GM19463 (cell line): Measurements from ENCODE around the gene CNTNAP3.
"Not testable (repeated sequence)": the region's sequence is repeated elsewhere in the genome, so short reads cannot be mapped to it uniquely, and the experiment has no call there.

Experiments
- ATAC-seq: cut with Tn5 transposase; IDR thresholded peaks from one replicate; pipeline ENCODE4 v1.9.1; 2021; ENCODE audit warnings: mild to moderate bottlenecking, moderate library complexity; ENCODE audit not compliant: unreplicated experiment

Gene CNTNAP3

DNA sequence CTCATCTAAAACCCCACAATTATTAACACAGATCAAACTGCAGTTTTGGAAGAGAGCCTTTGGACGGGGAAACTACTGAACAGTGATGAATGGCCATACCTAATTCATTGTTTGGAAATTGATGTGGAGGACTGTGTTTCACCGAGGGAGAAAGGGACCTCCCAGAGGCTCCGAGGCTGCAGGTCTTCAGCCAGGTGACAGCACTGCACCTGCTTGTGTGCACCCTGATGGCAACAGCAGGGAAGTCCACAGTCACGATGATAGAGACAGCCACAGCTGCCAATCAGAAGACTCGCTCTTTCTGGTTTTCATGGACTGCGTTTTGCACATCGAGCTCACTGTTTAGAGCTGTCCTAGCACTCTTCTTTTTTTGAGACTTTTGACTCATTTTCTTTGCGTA lies 214.4 kb downstream of the CNTNAP3 start:
- not testable (repeated sequence) for ATAC-seq

DNA sequence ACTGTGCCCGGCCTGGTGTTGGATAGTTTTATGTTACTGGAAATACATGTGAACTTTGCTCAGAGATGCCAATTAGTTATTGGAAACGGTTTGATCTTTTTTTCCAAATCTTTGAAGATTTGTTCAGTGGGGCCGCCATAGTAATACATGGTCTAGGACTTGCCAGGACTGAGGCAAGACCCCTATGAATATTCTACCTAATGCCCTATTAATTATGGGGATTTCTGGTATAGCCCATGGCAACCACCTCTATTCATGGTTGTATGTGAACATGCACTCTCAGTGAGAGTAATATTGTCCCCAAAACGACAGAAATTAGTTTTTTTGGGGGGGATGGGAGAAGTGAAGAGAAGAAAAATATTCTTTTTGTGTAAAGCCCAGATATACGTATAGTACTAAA lies 220.3 kb downstream of the CNTNAP3 start:
- not testable (repeated sequence) for ATAC-seq

DNA sequence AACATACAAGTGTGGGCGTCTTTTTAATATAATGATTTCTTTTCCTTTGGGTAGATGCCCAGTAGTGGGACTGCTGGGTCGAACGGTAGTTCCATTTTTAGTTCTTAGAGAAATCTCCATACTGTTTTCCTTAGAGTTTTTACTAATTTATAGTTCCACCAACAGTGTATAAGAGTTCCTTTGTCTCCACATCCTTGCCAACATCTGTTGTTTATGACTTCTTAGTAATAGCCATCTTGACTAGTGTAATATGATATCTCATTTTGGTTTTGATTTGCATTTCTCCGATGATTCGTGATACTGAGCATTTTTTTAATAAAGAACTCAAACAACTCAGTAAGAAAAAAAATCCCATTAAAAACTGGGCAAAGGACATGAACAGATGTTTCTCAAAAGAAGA lies 225.0 kb downstream of the CNTNAP3 start:
- ATAC-seq = not testable (repeated sequence)

DNA sequence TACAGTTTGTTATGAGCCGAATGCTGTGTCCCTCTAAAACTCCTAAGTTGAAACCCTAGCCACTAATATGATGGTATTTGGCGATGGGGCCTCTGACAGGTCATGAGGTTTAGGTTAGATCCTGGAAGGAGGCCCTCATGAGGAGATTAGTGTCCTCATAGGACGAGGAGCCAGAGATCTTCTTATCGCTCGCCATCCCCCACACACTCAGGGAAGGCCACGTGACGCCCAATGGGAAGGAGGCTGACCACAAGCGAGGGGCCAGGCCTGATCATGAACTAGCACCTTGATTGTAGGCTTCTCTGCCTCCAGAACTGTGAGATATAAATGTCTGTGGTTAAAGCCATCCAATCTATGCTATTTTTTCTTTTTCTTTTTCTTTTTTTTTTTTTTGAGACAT lies 233.5 kb downstream of the CNTNAP3 start:
- not testable (repeated sequence) for ATAC-seq

DNA sequence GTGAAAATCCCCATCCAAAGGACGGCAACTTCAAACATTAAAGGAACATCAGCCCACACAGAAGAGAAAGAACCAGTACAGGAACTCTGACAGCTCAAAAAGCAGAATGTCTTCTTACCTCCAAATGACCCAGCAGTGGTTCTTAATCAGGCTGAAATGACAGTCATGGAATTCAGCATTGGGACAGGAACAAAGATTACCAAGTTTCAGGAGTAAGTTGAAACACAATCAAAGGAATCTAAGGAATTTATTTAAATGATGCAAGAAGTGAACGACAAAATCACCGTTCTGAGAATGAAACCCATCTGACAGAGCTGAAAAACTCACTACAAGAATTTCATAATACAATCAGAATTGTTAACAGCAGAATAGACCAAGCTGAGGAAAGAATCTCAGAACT lies 241.1 kb downstream of the CNTNAP3 start:
- ATAC-seq = not testable (repeated sequence)

DNA sequence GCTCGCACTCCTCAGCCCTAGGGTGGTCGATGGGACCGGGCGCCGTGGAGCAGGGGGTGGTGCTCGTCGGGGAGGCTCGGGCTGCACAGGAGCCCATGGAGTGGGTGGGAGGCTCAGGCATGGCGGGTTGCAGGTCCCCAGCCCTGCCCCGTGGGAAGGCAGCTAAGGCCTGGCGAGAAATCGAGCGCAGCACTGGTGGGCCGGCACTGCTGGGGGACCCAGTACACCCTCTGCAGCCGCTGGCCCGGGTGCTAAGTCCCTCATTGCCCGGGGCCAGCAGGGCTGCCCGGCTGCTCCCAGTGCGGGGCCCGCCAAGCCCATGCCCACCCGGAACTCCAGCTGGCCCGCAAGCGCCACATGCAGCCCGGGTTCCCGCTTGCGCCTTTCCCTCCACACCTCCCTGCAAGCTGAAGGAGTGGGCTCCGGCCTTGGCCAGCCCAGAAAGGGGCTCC lies 245.6 kb downstream of the CNTNAP3 start:
- ATAC-seq = not testable (repeated sequence)

DNA sequence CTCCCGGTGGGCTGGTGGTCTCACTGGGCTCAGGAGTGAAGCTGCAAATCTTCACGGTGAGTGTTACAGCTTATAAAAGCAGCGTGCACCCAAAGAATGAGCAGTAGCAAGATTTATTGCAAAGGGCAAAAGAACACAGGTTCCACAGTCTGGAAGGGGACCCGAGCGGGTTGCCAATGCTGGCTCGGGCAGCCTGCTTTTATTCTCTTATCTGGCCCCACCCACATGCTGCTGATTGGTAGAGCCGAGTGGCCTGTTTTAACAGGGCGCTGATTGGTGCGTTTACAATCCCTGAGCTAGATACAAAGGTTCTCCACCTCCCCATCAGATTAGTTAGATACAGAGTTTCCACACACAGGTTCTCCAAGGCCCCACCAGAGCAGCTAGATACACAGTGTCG lies 246.2 kb downstream of the CNTNAP3 start:
- not testable (repeated sequence) for ATAC-seq

DNA sequence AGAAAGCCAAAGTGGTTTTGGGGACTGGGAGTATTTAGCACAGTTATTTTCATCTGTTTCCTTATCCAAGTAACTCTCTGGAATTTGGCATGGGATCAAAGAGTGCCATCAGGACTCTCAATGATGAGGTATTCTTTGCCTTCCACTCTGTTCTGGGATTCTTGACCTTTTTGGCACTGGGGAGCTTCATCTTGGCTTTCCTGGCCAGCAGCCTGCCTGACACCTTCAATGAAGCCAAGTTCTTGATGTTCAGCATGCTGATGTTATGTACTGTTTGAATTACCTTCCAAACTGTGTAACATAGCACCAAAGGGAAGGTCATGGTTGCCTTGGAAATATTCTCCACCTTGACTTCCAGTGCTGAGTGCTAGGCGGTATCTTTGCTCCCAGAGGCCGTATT lies 248.8 kb downstream of the CNTNAP3 start:
- not testable (repeated sequence) for ATAC-seq

DNA sequence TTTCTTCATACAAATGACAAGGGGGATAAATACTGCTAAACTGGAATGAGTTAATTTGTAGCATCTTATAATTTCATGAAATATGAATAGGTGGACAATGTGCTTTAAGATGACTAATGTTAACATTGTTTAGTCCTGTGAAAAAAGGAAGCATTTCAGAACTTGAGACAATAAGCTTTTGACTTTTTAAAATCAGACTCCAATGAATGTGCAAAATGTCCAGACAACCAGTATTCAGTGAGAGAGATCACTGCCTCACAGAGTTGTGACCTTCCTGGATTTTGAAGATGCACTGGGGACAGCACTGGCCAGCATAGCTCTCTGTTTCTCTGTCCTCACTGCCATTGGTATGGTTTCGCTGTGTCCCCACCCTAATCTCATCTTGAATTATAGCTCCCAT lies 249.7 kb downstream of the CNTNAP3 start:
- not testable (repeated sequence) for ATAC-seq

DNA sequence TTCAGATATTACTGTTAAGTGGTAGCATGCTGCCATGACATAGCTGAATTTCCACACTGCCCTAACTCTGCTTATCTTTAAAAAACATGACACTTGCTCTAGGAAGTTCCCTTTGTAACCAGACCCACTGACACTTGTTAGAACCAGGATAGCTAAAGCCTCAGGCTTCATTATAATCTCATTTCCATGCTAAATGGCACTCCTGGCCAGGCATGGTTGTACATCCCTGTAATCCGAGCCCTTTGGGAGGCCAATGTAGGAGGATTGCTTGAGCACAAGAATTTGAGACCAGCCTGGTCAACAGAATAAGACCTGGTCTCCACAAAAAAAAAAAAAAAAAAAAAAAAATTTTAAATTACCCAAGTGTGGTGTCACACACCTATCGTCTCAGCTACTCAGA lies 254.1 kb downstream of the CNTNAP3 start:
- not testable (repeated sequence) for ATAC-seq

DNA sequence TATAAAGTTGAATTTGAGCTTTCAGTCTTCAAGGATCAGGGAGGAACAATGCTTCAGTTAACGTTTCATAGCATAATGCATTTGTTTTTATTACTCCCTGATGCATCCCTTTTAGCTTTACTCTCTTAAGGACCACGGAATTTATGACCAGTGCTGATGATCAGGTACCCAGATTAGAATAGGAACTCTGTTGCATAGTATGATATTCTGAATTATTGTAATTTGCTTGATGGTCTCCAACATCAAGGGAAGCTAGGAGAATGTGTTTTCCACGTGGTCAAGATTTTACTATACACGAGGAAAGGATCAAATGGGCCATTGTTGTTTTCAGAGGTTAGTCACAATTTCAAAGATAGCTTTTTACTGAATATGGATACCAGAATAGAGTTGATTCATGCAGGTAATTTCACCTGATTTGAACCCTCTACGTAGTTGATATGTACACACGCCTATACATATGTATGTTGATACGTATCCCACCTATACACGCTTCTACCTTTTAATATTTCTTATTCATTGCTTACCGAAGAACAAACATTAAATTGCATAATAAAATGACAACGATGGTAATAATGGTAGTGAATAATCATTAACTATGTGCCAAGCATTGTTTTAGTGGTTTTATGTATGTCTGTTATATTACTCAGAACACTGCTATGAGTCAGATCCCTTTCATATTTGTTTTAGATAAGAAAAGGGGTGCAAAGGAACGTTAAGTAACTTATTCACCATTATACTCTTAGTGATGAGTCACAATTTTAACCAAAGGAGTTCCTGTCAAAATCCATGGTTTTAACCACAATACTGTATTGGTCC lies 257.6 kb downstream of the CNTNAP3 start:
- peak; percentile 61 for ATAC-seq

DNA sequence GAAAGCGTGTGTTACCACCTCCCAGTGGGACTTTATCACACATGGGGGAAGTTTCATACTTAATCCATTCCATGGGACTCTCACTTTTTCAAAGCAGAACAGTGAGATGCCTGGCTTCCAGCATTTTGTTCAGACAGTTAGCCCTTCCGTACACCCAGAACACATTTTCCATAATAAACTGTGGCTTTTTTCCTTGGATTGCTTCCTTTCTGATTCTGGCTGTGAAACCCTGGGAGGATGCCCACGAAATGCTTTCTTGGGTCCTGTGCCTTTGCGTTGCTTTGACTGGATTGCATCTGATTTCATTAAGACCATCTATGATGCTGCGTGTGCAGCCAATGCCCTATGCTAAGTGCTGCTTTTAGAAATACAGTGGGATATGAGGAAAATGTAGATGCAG lies 259.1 kb downstream of the CNTNAP3 start:
- ATAC-seq = not testable (repeated sequence)

DNA sequence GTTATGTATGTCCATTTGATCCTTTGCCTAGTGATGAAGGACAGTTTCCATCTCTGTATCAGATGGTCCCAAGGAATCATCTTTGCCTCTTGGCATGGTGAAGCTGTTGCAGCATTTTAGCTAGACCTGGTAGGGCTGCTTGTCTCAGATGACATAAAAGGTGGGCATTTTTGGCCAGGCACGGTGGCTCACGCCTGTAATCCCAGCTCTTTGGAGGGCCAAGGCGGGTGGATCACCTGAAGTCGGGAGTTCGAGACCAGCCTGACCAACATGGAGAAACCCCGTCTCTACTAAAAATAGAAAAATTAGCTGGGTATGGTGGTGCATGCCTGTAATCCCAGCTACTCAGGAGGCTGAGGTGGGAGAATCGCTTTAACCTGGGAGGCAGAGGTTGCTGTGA lies 259.8 kb downstream of the CNTNAP3 start:
- not testable (repeated sequence) for ATAC-seq

DNA sequence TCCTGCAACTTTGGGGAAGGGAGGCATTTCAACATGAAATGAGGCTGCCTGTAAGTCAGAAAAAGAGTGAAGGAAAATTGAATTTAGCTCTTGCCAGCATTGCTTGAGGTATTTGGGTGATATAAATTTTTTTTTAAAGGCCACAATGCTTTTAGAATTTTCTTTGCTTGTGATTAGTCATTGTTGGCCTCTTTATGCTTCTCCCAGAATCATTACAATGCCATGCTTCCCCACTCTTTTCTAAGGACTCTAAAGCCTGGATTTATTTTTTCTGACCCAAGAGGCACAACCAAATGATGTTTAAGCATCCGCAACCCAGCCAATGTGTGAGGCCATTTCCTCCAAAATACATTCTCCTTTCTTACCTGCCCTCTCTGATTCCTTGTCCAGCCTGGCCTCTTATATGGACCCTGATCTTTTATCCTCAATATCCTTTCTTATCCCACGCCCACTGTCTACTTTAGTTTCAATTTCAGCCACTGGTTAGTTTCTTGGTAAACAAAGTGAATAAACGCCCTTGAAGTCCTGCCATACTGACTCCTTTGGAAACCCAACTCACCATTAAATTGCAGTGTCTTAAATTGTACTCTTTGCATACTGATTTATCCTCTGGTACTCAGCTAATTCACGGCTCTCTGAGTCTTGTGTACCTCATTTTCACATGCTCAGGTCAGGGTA lies 261.9 kb downstream of the CNTNAP3 start:
- ATAC-seq = not testable (repeated sequence)
